K562 (cell line): Measurements from ENCODE around the gene SLC13A4. TPM values are rescaled to one million over a fixed set of nuclear protein-coding genes. Genes with fewer than 3 reads are reported as not detected.
A peak's percentile ranks its signal among the peaks of the same experiment; 100 is the strongest.

Experiments
- CBX5 ChIP-seq: IDR thresholded peaks from 2 replicates; pipeline ENCODE4 v1.6.1; 2014; ENCODE audit warnings: low read depth, borderline replicate concordance
- E2F5 ChIP-seq: sonication (generic); formaldehyde crosslinking; IDR thresholded peaks from 2 replicates; pipeline ENCODE4 v1.8.0; 2022; ENCODE audit warnings: mild to moderate bottlenecking, missing genetic modification reagents
- ETS1 ChIP-seq: conservative IDR thresholded peaks from 2 replicates; pipeline ENCODE4 v1.6.1; 2011; ENCODE audit warnings: low read depth, mild to moderate bottlenecking, low read length; ENCODE audit not compliant: control insufficient read depth
- HNRNPK ChIP-seq: fragments of 200-400 bp; formaldehyde crosslinking; IDR thresholded peaks from one replicate; pipeline ENCODE4 v1.6.1; 2018; ENCODE audit warnings: mild to moderate bottlenecking, low read depth, low read length; ENCODE audit not compliant: poor library complexity, severe bottlenecking
- HSF4 ChIP-seq: fragments of 250-450 bp; sonication (Bioruptor Pico); IDR thresholded peaks from 2 replicates; pipeline ENCODE4 v2.1.2; 2022; ENCODE audit warnings: mild to moderate bottlenecking, moderate library complexity, borderline replicate concordance
- KDM1A ChIP-seq, 2 experiments: fragments of 450-650 bp; IDR thresholded peaks; 2 replicates each; pipeline ENCODE4 v1.6.1; 2016; ENCODE audit warnings: mild to moderate bottlenecking in 2 of 2
- LEF1 ChIP-seq: fragments of 450-650 bp; IDR thresholded peaks from 2 replicates; pipeline ENCODE4 v1.6.1; 2016; ENCODE audit warnings: mild to moderate bottlenecking
- MAFG ChIP-seq: fragments of 450-650 bp; conservative IDR thresholded peaks from 2 replicates; pipeline ENCODE4 v1.6.1; 2016; ENCODE audit warnings: missing genetic modification characterization, missing compliant biosample characterization
- MBD2 ChIP-seq: sonication (generic); IDR thresholded peaks from 2 replicates; pipeline ENCODE4 v1.6.1; 2016; ENCODE audit warnings: low read depth, borderline replicate concordance
- NEUROD1 ChIP-seq: fragments of 150-350 bp; IDR thresholded peaks from 2 replicates; pipeline ENCODE4 v1.6.1; 2014; ENCODE audit warnings: borderline replicate concordance, low read length, low read depth; ENCODE audit not compliant: partially characterized antibody
- NR2C2 ChIP-seq, 2 experiments: fragments of 200-800 bp in 1 of 2; sonication (Bioruptor generic) in 1 of 2; sonication (generic) in 1 of 2; formaldehyde crosslinking in 1 of 2; IDR thresholded peaks; 2 replicates each; pipeline versions ENCODE4 v1.6.1 to v1.8.0; 2016 to 2022; ENCODE audit warnings: mild to moderate bottlenecking in 1 of 2, missing compliant biosample characterization in 1 of 2, missing genetic modification characterization in 1 of 2, missing genetic modification reagents in 1 of 2
- POLR2A ChIP-seq: fragments of 450-650 bp; conservative IDR thresholded peaks from 2 replicates; pipeline ENCODE4 v1.6.1; 2016
- POU5F1 ChIP-seq: fragments of 150-350 bp; IDR thresholded peaks from 2 replicates; pipeline ENCODE4 v1.6.1; 2014; ENCODE audit warnings: borderline replicate concordance, low read length, low read depth, mild to moderate bottlenecking; ENCODE audit not compliant: partially characterized antibody
- PRDM10 ChIP-seq: fragments of 450-650 bp; IDR thresholded peaks from 2 replicates; pipeline ENCODE4 v1.6.1; 2018; ENCODE audit not compliant: partially characterized antibody
- PTBP1 ChIP-seq: fragments of 200-400 bp; formaldehyde crosslinking; IDR thresholded peaks from 2 replicates; pipeline ENCODE4 v1.6.1; 2017; ENCODE audit warnings: low read depth, low read length
- RBM22 ChIP-seq: fragments of 200-400 bp; formaldehyde crosslinking; IDR thresholded peaks from 2 replicates; pipeline ENCODE4 v1.6.1; 2018; ENCODE audit warnings: low read length, low read depth; ENCODE audit not compliant: poor library complexity, severe bottlenecking
- SREBF2 ChIP-seq: sonication (generic); formaldehyde crosslinking; IDR thresholded peaks from 2 replicates; pipeline ENCODE4 v1.4.0; 2020; ENCODE audit warnings: mild to moderate bottlenecking, missing genetic modification reagents
- TAF7 ChIP-seq: fragments of 450-650 bp; IDR thresholded peaks from 2 replicates; pipeline ENCODE4 v1.6.1; 2016; ENCODE audit warnings: missing genetic modification characterization, missing compliant biosample characterization
- TBP ChIP-seq: optimal IDR thresholded peaks from 2 replicates; pipeline ENCODE3; 2011; ENCODE audit warnings: low read depth, low read length, improper control_type of control experiment
- THAP12 ChIP-seq: fragments of 250-450 bp; sonication (Bioruptor Pico); IDR thresholded peaks from 2 replicates; pipeline ENCODE4 v1.9.0; 2021; ENCODE audit warnings: mild to moderate bottlenecking, inconsistent platforms
- polyA plus RNA-seq, 8 experiments: library from polyadenylated mRNA; depleted of rRNA in 4 of 8; stranded (reverse) in 5 of 8; unstranded in 3 of 8; fragments of >200 nt; fragmentation: Nextera tagmentation in 2 of 8; fragmentation: Illumina TruSeq in 1 of 8; extraction: Ambion mirVana in 2 of 8; extraction: Trizol in 1 of 8; gene quantifications; 2 replicates each; pipeline versions ENCODE4 v1.2.1 to v1.2.3, GENCODE V29; 2011 to 2014; ENCODE audit warnings: inconsistent platforms in 1 of 8, missing spikeins in 1 of 8
- total RNA-seq, 7 experiments: library from RNA; depleted of rRNA in 6 of 7; stranded (reverse); fragments of >200 nt in 6 of 7; fragmentation: Illumina TruSeq in 2 of 7; extraction: Trizol in 2 of 7; gene quantifications; 2 replicates each; pipeline versions ENCODE4 v1.2.1 to v1.2.3, GENCODE V29; 2011 to 2021; ENCODE audit warnings: low replicate concordance in 1 of 7

The SLC13A4 gene
- total and polyA plus RNA-seq, 9 of the 15 experiments (the other 6 are each of a cell fraction or from before 2014, with no cell fraction given): 0.11 to 1.0 (median 0.36) TPM

- TF ChIP-seq HNRNPK: no peak
- peak; percentile 46 for TF ChIP-seq PRDM10
- no peak for TF ChIP-seq SREBF2
- peak; percentile 91 for TF ChIP-seq MBD2
- peak; percentile 31 for TF ChIP-seq POU5F1
- TF ChIP-seq PTBP1: no peak
- TF ChIP-seq KDM1A (IDR thresholded peaks at IDR 0.05): no peak
- peak; percentile 97 for TF ChIP-seq THAP12 (CRISPR knock-in tag)
- TF ChIP-seq RBM22: peak; percentile 96
- peak; percentile 99 for TF ChIP-seq NR2C2 (CRISPR knock-in tag; IDR thresholded peaks at IDR 0.05)
- TF ChIP-seq NR2C2 (tag; IDR thresholded peaks at IDR 0.05): peak; percentile 99
- TF ChIP-seq LEF1: no peak
- peak; percentile 75; the same call in 1 of the 2 replicates for TF ChIP-seq CBX5
- TF ChIP-seq NEUROD1: peak; percentile 80
- TF ChIP-seq TAF7: peak; percentile 81
- TF ChIP-seq ETS1: peak; percentile 92
- no peak for TF ChIP-seq HSF4
- TF ChIP-seq E2F5 (CRISPR knock-in tag): peak; percentile 97
- peak; percentile 99 for TF ChIP-seq POLR2A
- TF ChIP-seq TBP: peak; percentile 97
- no peak for TF ChIP-seq MAFG (tag)
Observed at GRCh38 chr7:135662373-135663114, 65.4 kb downstream of the SLC13A4 start, which contains the start of gene STMP1 (continued).
